MG63 (cell line): Measurements from ENCODE around the gene PALM2AKAP2. TPM values are rescaled to one million over a fixed set of nuclear protein-coding genes. Genes with fewer than 3 reads are reported as not detected.
A peak's percentile ranks its signal among the peaks of the same experiment; 100 is the strongest.

Experiments used
- DNase-seq: peaks from one replicate; pipeline ENCODE4 v3.0.0-alpha.2; 2020
- H3K27me3 ChIP-seq: fragments of 250-450 bp; sonication (Bioruptor Pico); 2 replicates; pipeline ENCODE4 v1.5.1; 2020; ENCODE audit warnings: mild to moderate bottlenecking, moderate library complexity
- H3K36me3 ChIP-seq: fragments of 250-450 bp; sonication (Bioruptor Pico); 2 replicates; pipeline ENCODE4 v1.5.1; 2020; ENCODE audit warnings: mild to moderate bottlenecking, moderate library complexity
- H3K4me3 ChIP-seq: fragments of 250-450 bp; sonication (Bioruptor Pico); 2 replicates; pipeline ENCODE4 v1.5.1; 2020; ENCODE audit warnings: mild to moderate bottlenecking, moderate library complexity
- H3K9me3 ChIP-seq: fragments of 250-450 bp; sonication (Bioruptor Pico); 2 replicates; pipeline ENCODE4 v1.5.1; 2020; ENCODE audit warnings: mild to moderate bottlenecking, moderate library complexity
- total RNA-seq: library from RNA; depleted of rRNA; stranded (reverse); fragments of >200 nt; shearing (Covaris generic); gene quantifications from 2 replicates; pipeline ENCODE4 v1.2.3, GENCODE V29; 2014; ENCODE audit warnings: low replicate concordance

Gene PALM2AKAP2
- total RNA-seq, 1 experiment from 2014 or later, result 0.56 TPM

GRCh38 chr9:109766351-109766750 is 13.6 kb upstream of the PALM2AKAP2 start:
- Histone ChIP-seq H3K4me3 (no peak overlapping the region), H3K36me3 (no peaks in the 10 kb centered on the region), H3K27me3 (no peaks in the 10 kb centered on the region), H3K9me3 (no peaks in the 10 kb centered on the region)
- peak; percentile 40 for DNase-seq

- no peak for DNase-seq
- Histone ChIP-seq H3K4me3 (no peak overlapping the region), H3K9me3 (no peaks in the 10 kb centered on the region)
Measured at GRCh38 chr9:109767404-109767803, 12.6 kb upstream of the PALM2AKAP2 start.

GRCh38 chr9:109767814-109768213 is 12.2 kb upstream of the PALM2AKAP2 start:
- H3K9me3 ChIP-seq, result no peaks in the 10 kb centered on the region

More at GRCh38 chr9:109767404-109767803, 12.6 kb upstream of the PALM2AKAP2 start:
- no peaks in the 10 kb centered on the region for H3K36me3 ChIP-seq
- no peaks in the 10 kb centered on the region for H3K27me3 ChIP-seq

GRCh38 chr9:109769250-109769649 is 10.7 kb upstream of the PALM2AKAP2 start:
- peak; percentile 57 for DNase-seq

More at GRCh38 chr9:109767814-109768213, 12.2 kb upstream of the PALM2AKAP2 start:
- Histone ChIP-seq H3K27me3 (no peaks in the 10 kb centered on the region), H3K4me3 (no peak overlapping the region), H3K36me3 (no peaks in the 10 kb centered on the region)
- no peak for DNase-seq

GRCh38 chr9:109770101-109770500 is 9.9 kb upstream of the PALM2AKAP2 start:
- Histone ChIP-seq H3K36me3 (no peaks in the 10 kb centered on the region), H3K9me3 (no peaks in the 10 kb centered on the region), H3K4me3 (no peak overlapping the region), H3K27me3 (no peaks in the 10 kb centered on the region)
- no peak for DNase-seq

More at GRCh38 chr9:109769250-109769649, 10.7 kb upstream of the PALM2AKAP2 start:
- H3K27me3 ChIP-seq, result no peaks in the 10 kb centered on the region
- H3K9me3 ChIP-seq, result no peaks in the 10 kb centered on the region
- no peak overlapping the region for H3K4me3 ChIP-seq
- no peaks in the 10 kb centered on the region for H3K36me3 ChIP-seq

- Histone ChIP-seq H3K27me3 (no peaks in the 10 kb centered on the region), H3K36me3 (no peaks in the 10 kb centered on the region), H3K9me3 (no peaks in the 10 kb centered on the region), H3K4me3 (no peak overlapping the region)
- DNase-seq, result peak; percentile 59
Measured at GRCh38 chr9:109771087-109771486, 8.9 kb upstream of the PALM2AKAP2 start.

- Histone ChIP-seq H3K4me3 (no peak overlapping the region), H3K9me3 (no peaks in the 10 kb centered on the region)
Measured at GRCh38 chr9:109771796-109772531, 8.0 kb upstream of the PALM2AKAP2 start.

GRCh38 chr9:109775516-109775915 is 4.5 kb upstream of the PALM2AKAP2 start:
- H3K27me3 ChIP-seq, result peaks cover 2% of the 10 kb centered on the region; the same call in 1 of the 2 replicates
- DNase-seq, result no peak
- no peaks in the 10 kb centered on the region for H3K9me3 ChIP-seq
- no peak overlapping the region for H3K4me3 ChIP-seq
- no peaks in the 10 kb centered on the region for H3K36me3 ChIP-seq

More at GRCh38 chr9:109771796-109772531, 8.0 kb upstream of the PALM2AKAP2 start:
- Histone ChIP-seq H3K27me3 (peaks cover 2% of the 10 kb centered on the region; the same call in 1 of the 2 replicates), H3K36me3 (no peaks in the 10 kb centered on the region)
- peak; percentile 45 for DNase-seq

- no peak for DNase-seq
- H3K4me3 ChIP-seq, result no peak overlapping the region
- H3K27me3 ChIP-seq, result peaks cover 2% of the 10 kb centered on the region; the same call in 1 of the 2 replicates
- H3K9me3 ChIP-seq, result no peaks in the 10 kb centered on the region
- no peaks in the 10 kb centered on the region for H3K36me3 ChIP-seq
Measured at GRCh38 chr9:109776391-109776790, 3.6 kb upstream of the PALM2AKAP2 start.

- peaks cover 2% of the 10 kb centered on the region; the same call in 1 of the 2 replicates for H3K27me3 ChIP-seq
- H3K4me3 ChIP-seq, result peak overlapping the region; percentile 58
- H3K9me3 ChIP-seq, result no peaks in the 10 kb centered on the region
- H3K36me3 ChIP-seq, result no peaks in the 10 kb centered on the region
- no peak for DNase-seq
Measured at GRCh38 chr9:109780453-109781033, 545 bp downstream of the PALM2AKAP2 start.

- Histone ChIP-seq H3K9me3 (no peaks in the 10 kb centered on the region), H3K36me3 (no peaks in the 10 kb centered on the region), H3K27me3 (peaks cover 2% of the 10 kb centered on the region; the same call in 1 of the 2 replicates), H3K4me3 (peak overlapping the region; percentile 58)
- no peak for DNase-seq
Measured at GRCh38 chr9:109781086-109781485, 1.1 kb downstream of the PALM2AKAP2 start.

- H3K36me3 ChIP-seq, result no peaks in the 10 kb centered on the region
- peaks cover 2% of the 10 kb centered on the region; the same call in 1 of the 2 replicates for H3K27me3 ChIP-seq
- no peak for DNase-seq
- no peak overlapping the region for H3K4me3 ChIP-seq
- no peaks in the 10 kb centered on the region for H3K9me3 ChIP-seq
Measured at GRCh38 chr9:109781541-109782197, 1.7 kb downstream of the PALM2AKAP2 start.

- Histone ChIP-seq H3K27me3 (no peaks in the 10 kb centered on the region), H3K9me3 (no peaks in the 10 kb centered on the region), H3K4me3 (no peak overlapping the region), H3K36me3 (no peaks in the 10 kb centered on the region)
- DNase-seq, result no peak
Measured at GRCh38 chr9:109787735-109788134, 7.7 kb downstream of the PALM2AKAP2 start.

GRCh38 chr9:109789556-109789955 is 9.6 kb downstream of the PALM2AKAP2 start:
- DNase-seq, result no peak
- H3K36me3 ChIP-seq, result no peaks in the 10 kb centered on the region
- no peaks in the 10 kb centered on the region for H3K9me3 ChIP-seq
- H3K4me3 ChIP-seq, result no peak overlapping the region
- no peaks in the 10 kb centered on the region for H3K27me3 ChIP-seq

- H3K9me3 ChIP-seq, result no peaks in the 10 kb centered on the region
- H3K4me3 ChIP-seq, result no peak overlapping the region
- DNase-seq, result no peak
- no peaks in the 10 kb centered on the region for H3K36me3 ChIP-seq
- no peaks in the 10 kb centered on the region for H3K27me3 ChIP-seq
Measured at GRCh38 chr9:109789971-109790370, 10.0 kb downstream of the PALM2AKAP2 start.

GRCh38 chr9:109791003-109791677 is 11.1 kb downstream of the PALM2AKAP2 start:
- Histone ChIP-seq H3K36me3 (no peaks in the 10 kb centered on the region), H3K9me3 (no peaks in the 10 kb centered on the region), H3K27me3 (no peaks in the 10 kb centered on the region), H3K4me3 (no peak overlapping the region)
- no peak for DNase-seq

GRCh38 chr9:109791747-109792146 is 11.7 kb downstream of the PALM2AKAP2 start:
- H3K9me3 ChIP-seq, result no peaks in the 10 kb centered on the region
- H3K27me3 ChIP-seq, result no peaks in the 10 kb centered on the region
- DNase-seq, result no peak
- H3K36me3 ChIP-seq, result no peaks in the 10 kb centered on the region
- no peak overlapping the region for H3K4me3 ChIP-seq
